GM12892 (cell line): ENCODE results near the gene EPN1. TPM values are rescaled to one million over a fixed set of nuclear protein-coding genes. Genes with fewer than 3 reads are reported as not detected.
A peak's percentile ranks its signal among the peaks of the same experiment; 100 is the strongest.

Experiments used
- DNase-seq: peaks from one replicate; pipeline ENCODE4 v3.0.0; 2011; ENCODE audit not compliant: insufficient read length
- FAIRE-seq: peaks from 2 replicates; lab custom pipeline; 2011; peaks lifted over from hg19 to GRCh38; lab: Jason Lieb, UNC
- POLR2A ChIP-seq: IDR thresholded peaks from 2 replicates; pipeline ENCODE4 v1.6.1; 2011; ENCODE audit warnings: low read depth, low read length, control low read depth
- POLR2AphosphoS5 ChIP-seq: IDR thresholded peaks from 2 replicates; pipeline ENCODE4 v1.6.1; 2011; ENCODE audit warnings: low read depth, low read length, control low read depth
- TAF1 ChIP-seq: IDR thresholded peaks from 2 replicates; pipeline ENCODE4 v1.6.1; 2011; ENCODE audit warnings: low read depth, mild to moderate bottlenecking, control low read depth, low read length, borderline replicate concordance
- polyA plus RNA-seq: library from polyadenylated mRNA; unstranded; fragments of >200 nt; gene quantifications from one replicate; pipeline ENCODE4 v1.2.1, GENCODE V29; 2012; ENCODE audit warnings: missing spikeins, inconsistent platforms; ENCODE audit not compliant: missing spikeins

Gene EPN1
- 5.9 TPM for polyA plus RNA-seq

GRCh38 chr19:55674841-55675660, at the start of gene EPN1:
TSS of gene EPN1 (plus strand) at chr19:55675226. CDS start at chr19:55678628, 3,402 bp downstream.
- peak; percentile 97 for FAIRE-seq
- TF ChIP-seq POLR2AphosphoS5 (peak; percentile 73; the same call in 1 of the 2 replicates), TAF1 (no peak), POLR2A (peak; percentile 72)

GRCh38 chr19:55626350-55626749, 48.7 kb upstream of the EPN1 start:
- no peak for TF ChIP-seq POLR2A
- TF ChIP-seq TAF1: no peak
- TF ChIP-seq POLR2AphosphoS5: no peak
- DNase-seq (no peak), FAIRE-seq (no peak)

More at GRCh38 chr19:55674841-55675660, at the start of gene EPN1:
- DNase-seq: peak; percentile 100

GRCh38 chr19:55632463-55632834, 42.6 kb upstream of the EPN1 start:
- no peak for DNase-seq
- no peak for TF ChIP-seq TAF1
- TF ChIP-seq POLR2A: no peak
- no peak for TF ChIP-seq POLR2AphosphoS5
- peak; percentile 27 for FAIRE-seq

DNA sequence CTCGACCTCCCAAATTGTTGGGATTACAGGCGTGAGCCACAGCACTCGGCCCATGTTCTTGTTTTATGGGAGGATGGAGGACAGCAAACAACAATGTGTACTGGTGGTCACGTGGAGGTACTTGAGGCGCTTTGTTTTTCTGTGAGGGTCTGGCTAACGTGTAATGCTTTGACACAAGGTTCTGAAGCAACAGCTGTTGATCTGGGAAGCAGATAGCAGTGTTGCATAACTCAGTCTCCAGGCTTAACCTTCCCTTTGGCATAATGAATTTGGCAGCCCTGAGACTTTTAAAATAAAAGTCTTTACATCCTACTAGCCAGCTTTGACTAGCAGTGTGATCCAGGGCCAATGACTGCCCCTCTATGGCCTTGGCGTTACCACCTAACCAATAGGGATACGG, 41.2 kb upstream of the EPN1 start:
- DNase-seq (no peak), FAIRE-seq (no peak)
- TF ChIP-seq POLR2AphosphoS5: no peak
- no peak for TF ChIP-seq TAF1
- TF ChIP-seq POLR2A: no peak

- TF ChIP-seq POLR2AphosphoS5: no peak; the same call in 1 of the 2 replicates
- no peak for TF ChIP-seq TAF1
- no peak for TF ChIP-seq POLR2A
- FAIRE-seq (no peak), DNase-seq (no peak)
Observed at GRCh38 chr19:55635334-55635717, 39.7 kb upstream of the EPN1 start.

- DNase-seq: no peak
- TF ChIP-seq TAF1 (no peak), POLR2AphosphoS5 (no peak; the same call in 1 of the 2 replicates), POLR2A (no peak)
- FAIRE-seq: no peak
Observed at GRCh38 chr19:55635856-55636440, 39.1 kb upstream of the EPN1 start.

- FAIRE-seq: no peak
- TF ChIP-seq POLR2A: no peak
- TF ChIP-seq POLR2AphosphoS5: no peak
- no peak for TF ChIP-seq TAF1
- no peak for DNase-seq
Observed at GRCh38 chr19:55636723-55637122, 38.3 kb upstream of the EPN1 start.

DNA sequence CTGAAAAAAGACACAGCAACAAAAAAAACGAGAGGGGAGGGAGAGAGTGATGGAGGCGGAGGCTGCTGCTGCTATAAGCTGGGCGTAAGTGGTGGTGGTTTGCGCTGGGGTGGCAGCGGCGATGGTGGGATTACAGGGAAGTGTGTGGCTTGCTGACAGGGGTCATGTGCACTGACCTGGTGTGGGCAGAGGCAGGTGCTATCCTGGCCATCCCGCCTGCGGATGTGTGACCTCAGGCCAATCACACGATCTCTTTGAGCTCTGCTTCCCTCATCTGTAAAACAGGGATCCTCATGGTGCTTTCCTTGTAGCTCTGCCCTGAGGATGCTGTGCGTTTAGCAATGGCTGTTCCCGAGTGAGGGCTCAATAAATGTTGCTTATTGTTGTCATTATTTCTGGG, 37.5 kb upstream of the EPN1 start:
- FAIRE-seq: no peak
- no peak for DNase-seq

GRCh38 chr19:55638864-55639359, 36.1 kb upstream of the EPN1 start:
- peak; percentile 48 for FAIRE-seq
- DNase-seq: no peak
- TF ChIP-seq POLR2AphosphoS5 (peak; percentile 38; the same call in 1 of the 2 replicates), TAF1 (no peak; the same call in 1 of the 2 replicates)

More for the DNA sequence above, 37.5 kb upstream of the EPN1 start:
- no peak for TF ChIP-seq POLR2AphosphoS5
- TF ChIP-seq POLR2A: no peak; the same call in 1 of the 2 replicates
- TF ChIP-seq TAF1: no peak

DNA sequence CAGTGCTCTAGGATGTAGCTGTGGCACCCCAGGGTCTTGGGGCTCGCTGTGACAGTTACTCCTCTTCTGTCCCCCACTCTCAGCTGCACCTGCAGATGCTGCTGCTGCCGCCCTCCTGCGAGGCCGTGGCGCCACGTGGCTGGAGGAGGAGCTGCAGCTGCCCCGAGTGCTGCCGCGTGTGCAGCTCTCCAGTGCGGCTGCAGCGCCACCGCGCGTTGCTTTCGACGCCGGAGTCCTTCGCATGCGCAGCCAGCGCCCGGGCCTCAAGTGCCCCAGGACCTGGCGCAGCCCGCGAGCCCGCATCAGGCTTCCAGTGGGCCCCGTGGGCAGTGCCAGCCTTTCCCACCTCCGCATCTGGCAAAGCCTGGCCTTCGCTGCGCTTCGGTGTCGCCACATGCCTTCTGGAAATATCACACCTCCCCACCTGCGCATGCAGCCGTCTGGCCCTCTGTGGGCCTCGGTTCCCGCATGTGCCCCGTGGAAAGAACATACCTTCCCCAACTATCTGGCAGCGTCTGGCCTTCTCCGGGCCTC, 34.9 kb upstream of the EPN1 start:
- peak; percentile 55; the same call in 1 of the 2 replicates for TF ChIP-seq POLR2A
- no peak for TF ChIP-seq POLR2AphosphoS5
- no peak for DNase-seq
- FAIRE-seq: no peak

DNA sequence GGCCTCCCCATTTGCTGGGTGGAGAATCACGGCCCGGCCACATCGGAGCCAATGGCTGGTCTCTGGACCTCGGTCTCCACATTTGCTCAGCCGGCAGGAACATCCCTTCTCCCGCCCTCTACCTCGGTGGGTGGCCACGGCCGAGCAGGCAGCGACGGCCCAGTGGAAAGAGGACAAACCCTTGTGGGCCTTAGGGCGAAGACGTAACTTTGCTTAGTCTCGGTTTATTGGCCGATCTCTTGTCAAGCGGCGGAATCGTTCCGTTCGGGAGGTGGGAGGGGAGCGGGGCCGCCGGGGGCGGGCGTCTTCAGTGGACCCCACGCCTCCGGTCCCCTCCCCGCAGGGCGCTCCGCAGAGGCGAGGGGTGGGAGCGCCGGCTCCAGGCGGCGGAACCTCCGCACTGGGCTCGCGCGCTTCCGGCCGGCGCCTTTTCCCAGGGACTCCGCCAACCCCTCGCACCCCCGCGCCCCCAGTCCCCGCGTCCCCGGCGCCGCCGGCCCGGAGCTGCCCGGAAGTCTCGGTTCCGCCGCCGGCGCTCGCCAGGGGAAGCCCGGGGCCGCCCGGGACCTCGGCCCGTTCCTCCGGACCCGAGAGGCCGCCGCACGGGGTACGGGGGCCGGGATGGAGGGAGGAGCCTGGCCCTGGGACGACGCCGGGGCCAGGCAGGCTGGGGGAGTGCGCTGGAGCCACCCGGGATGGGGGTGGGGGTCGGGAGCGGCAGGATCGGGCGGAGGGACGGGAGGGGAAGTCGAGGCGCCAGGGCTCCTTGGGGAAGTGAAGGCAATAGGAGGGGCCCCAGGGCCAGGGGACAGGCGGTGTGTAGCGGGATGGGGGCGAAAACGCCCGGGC, 34.2 kb upstream of the EPN1 start, which contains the start of gene ZNF580:
Gene ZNF580, plus strand, starts transcription at position 426 of the 849 bp plus-strand sequence. CDS start 1,507 bp downstream, outside the sequence.
- DNase-seq: peak; percentile 71
- TF ChIP-seq POLR2AphosphoS5: no peak
- FAIRE-seq: peak; percentile 27

DNA sequence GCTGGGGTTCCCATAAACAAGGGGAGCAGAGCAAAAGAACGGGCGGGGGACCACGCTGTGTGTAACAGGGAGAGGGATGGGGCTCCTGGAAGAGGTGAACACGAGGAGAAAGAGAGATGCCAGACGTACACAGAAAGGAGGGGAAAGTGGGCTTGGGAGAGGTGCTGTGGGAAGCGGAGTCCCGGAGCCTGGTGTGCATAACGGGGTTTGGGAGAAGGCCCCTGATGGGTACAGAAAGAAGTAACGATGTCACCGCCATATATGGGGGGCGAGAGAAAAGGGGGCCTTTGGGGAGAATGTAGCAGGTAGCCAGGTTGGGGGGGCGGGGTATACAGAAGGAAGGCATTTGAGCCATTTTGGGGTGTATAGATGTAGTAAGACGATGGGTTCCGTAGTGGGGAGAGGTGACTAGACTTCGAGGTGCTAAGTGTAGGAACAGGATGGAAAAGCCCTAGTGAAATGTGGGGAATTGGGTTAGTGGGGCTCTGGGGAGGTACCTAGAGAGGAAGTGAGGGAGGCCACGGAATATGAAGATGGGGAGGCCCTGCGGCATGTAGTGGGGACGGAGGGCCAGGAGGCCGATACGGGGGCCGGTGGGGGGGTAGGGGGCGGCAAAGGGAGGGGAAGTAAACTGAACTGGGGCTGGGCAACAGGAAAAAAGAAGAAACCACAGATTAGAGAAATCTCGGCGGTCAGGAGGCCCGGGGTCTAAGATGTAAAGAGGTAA, 33.4 kb upstream of the EPN1 start:
- FAIRE-seq: peak; percentile 40
- TF ChIP-seq POLR2AphosphoS5 (no peak), POLR2A (no peak), TAF1 (no peak)
- DNase-seq: no peak
